Nucleus accumbens (tissue), 56 donors: ENCODE results near the gene IST1.
"Not testable (repeated sequence)": the region's sequence is repeated elsewhere in the genome, so short reads cannot be mapped to it uniquely, and the experiment has no call there.

Experiments used
- DNase-seq, 56 donors: peaks; one replicate each; lab custom pipeline; 2025; lab: John Stamatoyannopoulos, UW

The IST1 gene

GRCh38 chr16:71878911-71879310, 16.4 kb upstream of the IST1 start:
- DNase-seq = no peak

- DNase-seq = peak in 1 of 56 donors; percentile 6
Measured at GRCh38 chr16:71880176-71880575, 15.2 kb upstream of the IST1 start.

- DNase-seq = peak in 32 of 56 donors; percentile 2 to 68 (median 16)
Measured at GRCh38 chr16:71882505-71883167, 12.7 kb upstream of the IST1 start.

- peak in 41 of 56 donors; percentile 3 to 72 (median 42) for DNase-seq
Measured at GRCh38 chr16:71883168-71883848, 12.0 kb upstream of the IST1 start.

- DNase-seq = peak in 53 of 56 donors; percentile 12 to 88 (median 64)
Measured at GRCh38 chr16:71883849-71884638, 11.3 kb upstream of the IST1 start, which contains the start of gene ZNF821. TSS of gene ZNF821 (minus strand) at chr16:71884182. CDS start at chr16:71879946, 4,236 bp downstream.

- DNase-seq = no peak
Measured at GRCh38 chr16:71885261-71885650, 10.1 kb upstream of the IST1 start.

- no peak for DNase-seq
Measured at GRCh38 chr16:71889147-71889546, 6.2 kb upstream of the IST1 start.

GRCh38 chr16:71893888-71894228, 1.5 kb upstream of the IST1 start:
- DNase-seq = no peak

GRCh38 chr16:71894229-71894920, 956 bp upstream of the IST1 start:
- DNase-seq = peak in 42 of 56 donors; percentile 3 to 64 (median 26)

- DNase-seq = peak in 10 of 56 donors; percentile 28 to 57 (median 46)
Measured at GRCh38 chr16:71895679-71896365, 491 bp downstream of the IST1 start.

- DNase-seq = no peak
Measured at GRCh38 chr16:71896764-71897368, 1.5 kb downstream of the IST1 start.

- DNase-seq = no peak
Measured at GRCh38 chr16:71899171-71899570, 3.8 kb downstream of the IST1 start.

- no peak for DNase-seq
Measured at GRCh38 chr16:71902656-71903365, 7.5 kb downstream of the IST1 start.

- DNase-seq = no peak
Measured at GRCh38 chr16:71903608-71904007, 8.3 kb downstream of the IST1 start.

- no peak for DNase-seq
Measured at GRCh38 chr16:71904239-71904638, 8.9 kb downstream of the IST1 start.

- not testable (repeated sequence) for DNase-seq
Measured at GRCh38 chr16:71905765-71906164, 10.4 kb downstream of the IST1 start.

- no peak for DNase-seq
Measured at GRCh38 chr16:71911121-71911520, 15.8 kb downstream of the IST1 start.

GRCh38 chr16:71912534-71913275, 17.4 kb downstream of the IST1 start:
- no peak for DNase-seq
